HEK293 (cell line): Measurements from ENCODE around the gene COL18A1.

Source experiments
- CTCF ChIA-PET: fragments of 350-600 bp; formaldehyde crosslinking; extraction: SDS; loops from one replicate; lab custom pipeline; 2021; ENCODE audit warnings: antibody characterized with exemption; lab: Yijun Ruan, JAX
- POLR2A ChIA-PET: fragments of 300-600 bp; formaldehyde crosslinking; extraction: SDS; loops from one replicate; lab custom pipeline; 2020; ENCODE audit warnings: antibody characterized with exemption, inconsistent platforms; lab: Yijun Ruan, JAX
- H3K27ac ChIP-seq: fragments of 200-500 bp; sonication (Bioruptor generic); 2 replicates; pipeline ENCODE4 v1.5.1; 2014; ENCODE audit warnings: low read depth, low read length, control low read depth, inconsistent platforms; ENCODE audit errors: extremely low read depth
- H3K36me3 ChIP-seq, 2 experiments: fragments of 200-500 bp in 1 of 2; sonication (Bioruptor generic) in 1 of 2; 1 replicate in 1 of 2; 2 replicates in 1 of 2; pipeline ENCODE4 v1.5.1; 2014 to 2017; ENCODE audit warnings: inconsistent platforms in 2 of 2, low read length in 2 of 2; ENCODE audit not compliant: control insufficient read depth in 2 of 2, insufficient read depth in 1 of 2
- H3K4me1 ChIP-seq: fragments of 200-500 bp; sonication (Bioruptor generic); 2 replicates; pipeline ENCODE4 v1.5.1; 2014; ENCODE audit warnings: mild to moderate bottlenecking, low read length, inconsistent platforms; ENCODE audit not compliant: control insufficient read depth, insufficient read depth
- H3K4me3 ChIP-seq: 2 replicates; pipeline ENCODE4 v1.5.1; 2011; ENCODE audit warnings: low read depth, mild to moderate bottlenecking, control low read depth, low read length, moderate library complexity
- H3K9me3 ChIP-seq: fragments of 200-500 bp; sonication (Bioruptor generic); 2 replicates; pipeline ENCODE4 v1.5.1; 2014; ENCODE audit warnings: low read depth, low read length, inconsistent platforms; ENCODE audit not compliant: control insufficient read depth, insufficient read depth
- GLIS1 ChIP-seq: fragments of 450-650 bp; formaldehyde crosslinking; IDR thresholded peaks from 2 replicates; pipeline ENCODE4 v1.5.1; 2016; ENCODE audit warnings: missing biosample characterization, missing genetic modification characterization
- KLF9 ChIP-seq: fragments of 450-650 bp; formaldehyde crosslinking; IDR thresholded peaks from 2 replicates; pipeline ENCODE4 v1.5.1; 2016; ENCODE audit warnings: missing biosample characterization, missing genetic modification characterization, low read depth
- SP2 ChIP-seq: fragments of 450-650 bp; formaldehyde crosslinking; IDR thresholded peaks from 2 replicates; pipeline ENCODE4 v1.5.1; 2016; ENCODE audit warnings: missing biosample characterization, missing genetic modification characterization
- TCF7L2 ChIP-seq: IDR thresholded peaks from 2 replicates; pipeline ENCODE4 v1.6.1; 2011; ENCODE audit warnings: low read depth, mild to moderate bottlenecking, inconsistent platforms, low read length, moderate library complexity, borderline replicate concordance
- ZBTB10 ChIP-seq: fragments of 450-650 bp; formaldehyde crosslinking; IDR thresholded peaks from 2 replicates; pipeline ENCODE4 v1.5.1; 2016; ENCODE audit warnings: missing biosample characterization, missing genetic modification characterization
- ZBTB26 ChIP-seq: fragments of 450-650 bp; formaldehyde crosslinking; optimal IDR thresholded peaks from 2 replicates; pipeline ENCODE3; 2016; ENCODE audit warnings: missing biosample characterization, mild to moderate bottlenecking, missing genetic modification characterization
- ZBTB48 ChIP-seq: fragments of 450-650 bp; formaldehyde crosslinking; IDR thresholded peaks from 2 replicates; pipeline ENCODE4 v1.5.1; 2016; ENCODE audit warnings: missing biosample characterization, missing genetic modification characterization
- ZBTB6 ChIP-seq: fragments of 450-650 bp; formaldehyde crosslinking; IDR thresholded peaks from 2 replicates; pipeline ENCODE4 v1.5.1; 2017; ENCODE audit warnings: missing biosample characterization, missing genetic modification characterization
- ZBTB8A ChIP-seq: fragments of 450-650 bp; formaldehyde crosslinking; IDR thresholded peaks from 2 replicates; pipeline ENCODE4 v1.5.1; 2016; ENCODE audit warnings: missing biosample characterization, missing genetic modification characterization
- ZFP41 ChIP-seq: fragments of 450-650 bp; formaldehyde crosslinking; IDR thresholded peaks from 2 replicates; pipeline ENCODE4 v1.5.1; 2016; ENCODE audit warnings: missing biosample characterization, missing genetic modification characterization, borderline replicate concordance
- ZIC2 ChIP-seq: fragments of 450-650 bp; formaldehyde crosslinking; IDR thresholded peaks from 2 replicates; pipeline ENCODE4 v1.5.1; 2016; ENCODE audit warnings: missing biosample characterization, missing genetic modification characterization
- ZNF121 ChIP-seq: fragments of 450-650 bp; formaldehyde crosslinking; IDR thresholded peaks from 2 replicates; pipeline ENCODE4 v1.5.1; 2016; ENCODE audit warnings: missing biosample characterization, missing genetic modification characterization
- ZNF184 ChIP-seq: fragments of 450-650 bp; IDR thresholded peaks from 2 replicates; pipeline ENCODE4 v1.5.1; 2018; ENCODE audit warnings: missing biosample characterization, mild to moderate bottlenecking, missing genetic modification characterization
- ZNF394 ChIP-seq: fragments of 450-650 bp; formaldehyde crosslinking; IDR thresholded peaks from 2 replicates; pipeline ENCODE4 v1.5.1; 2016; ENCODE audit warnings: missing biosample characterization, missing genetic modification characterization, mild to moderate bottlenecking, moderate library complexity, borderline replicate concordance
- ZNF514 ChIP-seq: fragments of 450-650 bp; formaldehyde crosslinking; IDR thresholded peaks from 2 replicates; pipeline ENCODE4 v1.5.1; 2016; ENCODE audit warnings: missing biosample characterization, missing genetic modification characterization
- ZNF600 ChIP-seq: fragments of 450-650 bp; formaldehyde crosslinking; IDR thresholded peaks from 2 replicates; pipeline ENCODE4 v1.5.1; 2016; ENCODE audit warnings: missing biosample characterization, missing genetic modification characterization
- ZNF626 ChIP-seq: fragments of 450-650 bp; sonication (Bioruptor Pico); formaldehyde crosslinking; IDR thresholded peaks from 2 replicates; pipeline ENCODE4 v1.5.1; 2018; ENCODE audit warnings: missing biosample characterization, missing genetic modification characterization, inconsistent platforms
- ZSCAN23 ChIP-seq: fragments of 450-650 bp; formaldehyde crosslinking; IDR thresholded peaks from 2 replicates; pipeline ENCODE4 v1.5.1; 2016; ENCODE audit warnings: missing biosample characterization, missing genetic modification characterization
- ZSCAN4 ChIP-seq: fragments of 450-650 bp; formaldehyde crosslinking; IDR thresholded peaks from 2 replicates; pipeline ENCODE4 v1.5.1; 2017; ENCODE audit warnings: missing biosample characterization, missing genetic modification characterization

Gene COL18A1

GRCh38 chr21:45405271-45405818 lies 380 bp downstream of the COL18A1 start:
- TF ChIP-seq ZBTB8A (tag by site-specific recombination) (no peak), ZFP41 (no peak), ZNF121 (tag by site-specific recombination) (no peak), KLF9 (no peak), ZNF184 (no peak), ZSCAN4 (tag by site-specific recombination) (no peak), ZBTB48 (no peak), ZBTB6 (tag by site-specific recombination) (peak; percentile 38; the same call in 1 of the 2 replicates)
- peaks cover 0 to 8% of the 10 kb centered on the region in 2 experiments; a peak in 1 of 3 replicates for H3K36me3 ChIP-seq
- POLR2A ChIA-PET: no interaction called here
- H3K4me1 ChIP-seq: no peaks in the 10 kb centered on the region
- H3K27ac ChIP-seq: no peak overlapping the region; the same call in 1 of the 2 replicates
- H3K9me3 ChIP-seq: no peaks in the 10 kb centered on the region
- peak overlapping the region; percentile 46 for H3K4me3 ChIP-seq
- CTCF ChIA-PET: no interaction called here

- Histone ChIP-seq H3K27ac (no peak overlapping the region; the same call in 1 of the 2 replicates), H3K4me3 (peak overlapping the region; percentile 46), H3K4me1 (no peaks in the 10 kb centered on the region)
- TF ChIP-seq ZNF514 (tag by site-specific recombination): no peak
- peak; percentile 67 for TF ChIP-seq ZBTB26
- no peak for TF ChIP-seq ZNF394 (tag by site-specific recombination)
- peak; percentile 28; the same call in 1 of the 2 replicates for TF ChIP-seq ZIC2 (tag by site-specific recombination)
- TF ChIP-seq GLIS1 (tag by site-specific recombination): peak; percentile 17; the same call in 1 of the 2 replicates
- TF ChIP-seq TCF7L2: peak; percentile 85; the same call in 1 of the 2 replicates
- no peak for TF ChIP-seq ZSCAN23
- peak; percentile 49; the same call in 1 of the 2 replicates for TF ChIP-seq ZBTB10
- no peak for TF ChIP-seq SP2 (tag by site-specific recombination)
- no peak for TF ChIP-seq ZNF600 (tag by site-specific recombination)
- no peak for TF ChIP-seq ZNF626 (tag by site-specific recombination)
- TF ChIP-seq, all 188 proteins: peak for 5
- ChIA-PET POLR2A (no interaction called here), CTCF (interaction anchor here (1.0 to 1.3 kb wide), 3 partner anchors 86 to 114 kb away, joined by 3 to 6 read pairs (median 3); no protein-coding TSS in a partner anchor)
- H3K36me3 ChIP-seq: peaks cover 0 to 8% of the 10 kb centered on the region in 2 experiments; a peak in 1 of 3 replicates
- H3K9me3 ChIP-seq: no peaks in the 10 kb centered on the region
Measured at GRCh38 chr21:45405819-45406762, 1.1 kb downstream of the COL18A1 start.
